Measurements from ENCODE around the gene PIGT. TPM values are rescaled to one million over a fixed set of nuclear protein-coding genes. Genes with fewer than 3 reads are reported as not detected.
A peak's percentile ranks its signal among the peaks of the same experiment; 100 is the strongest.
"Not testable (repeated sequence)": the region's sequence is repeated elsewhere in the genome, so short reads cannot be mapped to it uniquely, and the experiment has no call there.

The PIGT gene
- total and polyA plus RNA-seq, 4 experiments from 2014 or later: 81.9 to 92.2 (median 85.1) TPM

GRCh38 chr20:45469336-45470261 is 53.7 kb downstream of the PIGT start, which contains the start of gene WFDC2:
Gene WFDC2 (plus strand): TSS chr20:45469753. CDS start chr20:45469782, 29 bp downstream.
- H3K9me3 ChIP-seq (ENCODE audit: control insufficient read depth in 1 of 2, low read length in 2 of 2): no peaks in the 10 kb centered on the region
- peaks cover 31% of the 10 kb centered on the region for H3K27me3 ChIP-seq (ENCODE audit: insufficient read depth, low read length)
- ChIA-PET POLR2A (ENCODE audit: partially characterized antibody) (no interaction called here), CTCF (ENCODE audit: partially characterized antibody) (no interaction called here)
- intact Hi-C loops (cut with micrococcal nuclease): no loop called here
- no peak within 1 kb of the TSS for H3K27ac ChIP-seq (ENCODE audit: low read depth, low read length)
- Mint-ChIP-seq H3K9me3 (no peaks in the 10 kb centered on the region), H3K36me3 (no peaks in the 10 kb centered on the region), H3K27ac (no peak within 1 kb of the TSS), H3K4me3 (peak within 1 kb of the TSS; percentile 28 to 74 (median 66)), H3K4me1 (peaks cover 0 to 7% (median 3%) of the 10 kb centered on the region in 4 donors), H3K27me3 (peaks cover 45 to 56% of the 10 kb centered on the region in 2 donors)
- DNase-seq: no peak
- peak within 1 kb of the TSS in 1 of 2 donors; percentile 13 for H3K4me3 ChIP-seq (ENCODE audit: low read length in 2 of 2)
- peaks cover 13% of the 10 kb centered on the region for H3K4me1 ChIP-seq (ENCODE audit: insufficient read depth, low read length)
- no peaks in the 10 kb centered on the region for H3K36me3 ChIP-seq (ENCODE audit: insufficient read depth, low read length)

GRCh38 chr20:45470262-45470931 is 54.5 kb downstream of the PIGT start:
- no peaks in the 10 kb centered on the region for H3K9me3 Mint-ChIP-seq
- DNase-seq: no peak
- CTCF ChIA-PET (ENCODE audit: partially characterized antibody): no interaction called here

GRCh38 chr20:45470937-45471336 is 55.0 kb downstream of the PIGT start:
- H3K9me3 Mint-ChIP-seq: no peaks in the 10 kb centered on the region
- peaks cover 44 to 54% of the 10 kb centered on the region in 2 donors for H3K27me3 Mint-ChIP-seq
- ChIA-PET POLR2A (ENCODE audit: partially characterized antibody) (no interaction called here), CTCF (ENCODE audit: partially characterized antibody) (no interaction called here)
- intact Hi-C loops (cut with micrococcal nuclease): no loop called here
- no peak overlapping the region for H3K27ac Mint-ChIP-seq
- Histone ChIP-seq H3K4me3 (ENCODE audit: low read length in 2 of 2) (no peak overlapping the region), H3K9me3 (ENCODE audit: control insufficient read depth in 1 of 2, low read length in 2 of 2) (no peaks in the 10 kb centered on the region), H3K27me3 (ENCODE audit: insufficient read depth, low read length) (peaks cover 31% of the 10 kb centered on the region), H3K27ac (ENCODE audit: low read depth, low read length) (no peak overlapping the region), H3K36me3 (ENCODE audit: insufficient read depth, low read length) (no peaks in the 10 kb centered on the region), H3K4me1 (ENCODE audit: insufficient read depth, low read length) (peaks cover 13% of the 10 kb centered on the region)
- no peaks in the 10 kb centered on the region for H3K36me3 Mint-ChIP-seq
- no peak for DNase-seq
- H3K4me1 Mint-ChIP-seq: peaks cover 0 to 7% (median 3%) of the 10 kb centered on the region in 4 donors
- H3K4me3 Mint-ChIP-seq: peak overlapping the region; percentile 27 to 74 (median 58)

More at GRCh38 chr20:45470262-45470931, 54.5 kb downstream of the PIGT start:
- Mint-ChIP-seq H3K36me3 (no peaks in the 10 kb centered on the region), H3K27me3 (peaks cover 45 to 55% of the 10 kb centered on the region in 2 donors), H3K27ac (no peak overlapping the region), H3K4me1 (peaks cover 0 to 7% (median 3%) of the 10 kb centered on the region in 4 donors), H3K4me3 (peak overlapping the region; percentile 47 to 74 (median 66))
- H3K27me3 ChIP-seq (ENCODE audit: insufficient read depth, low read length): peaks cover 31% of the 10 kb centered on the region
- H3K27ac ChIP-seq (ENCODE audit: low read depth, low read length): no peak overlapping the region
- H3K4me1 ChIP-seq (ENCODE audit: insufficient read depth, low read length): peaks cover 13% of the 10 kb centered on the region
- H3K4me3 ChIP-seq (ENCODE audit: low read length in 2 of 2): peak overlapping the region in 1 of 2 donors; percentile 13
- intact Hi-C loops (cut with micrococcal nuclease): no loop called here
- H3K9me3 ChIP-seq (ENCODE audit: control insufficient read depth in 1 of 2, low read length in 2 of 2): no peaks in the 10 kb centered on the region
- POLR2A ChIA-PET (ENCODE audit: partially characterized antibody): no interaction called here
- no peaks in the 10 kb centered on the region for H3K36me3 ChIP-seq (ENCODE audit: insufficient read depth, low read length)

GRCh38 chr20:45472286-45472685 is 56.3 kb downstream of the PIGT start:
- H3K27me3 Mint-ChIP-seq: peaks cover 40 to 49% of the 10 kb centered on the region in 2 donors
- CTCF ChIA-PET (ENCODE audit: partially characterized antibody); intact Hi-C loops (cut with micrococcal nuclease); H3K9me3 Mint-ChIP-seq; H3K4me1 Mint-ChIP-seq; H3K27ac ChIP-seq (ENCODE audit: low read depth, low read length); H3K4me3 ChIP-seq (ENCODE audit: low read length in 2 of 2); POLR2A ChIA-PET (ENCODE audit: partially characterized antibody); H3K36me3 Mint-ChIP-seq; H3K9me3 ChIP-seq (ENCODE audit: control insufficient read depth in 1 of 2, low read length in 2 of 2); H3K27ac Mint-ChIP-seq; DNase-seq; H3K36me3 ChIP-seq (ENCODE audit: insufficient read depth, low read length): not testable (repeated sequence)
- peaks cover 31% of the 10 kb centered on the region for H3K27me3 ChIP-seq (ENCODE audit: insufficient read depth, low read length)
- peaks cover 13% of the 10 kb centered on the region for H3K4me1 ChIP-seq (ENCODE audit: insufficient read depth, low read length)
- peak overlapping the region in 1 of 8 donors; percentile 20 for H3K4me3 Mint-ChIP-seq

Small RNA genes lying within 50 kb of the gene (microRNA-seq; reads per million reads assigned to microRNA genes)
- not detected for gene MIR6812 (ENCODE audit: borderline microRNAs expressed, borderline number of aligned reads, borderline replicate concordance)

Other genes starting within 250 kb of the PIGT start
- not detected for gene PI3, start 241.2 kb upstream of the PIGT start, total RNA-seq
- gene PI3, start 241.2 kb upstream of the PIGT start, polyA plus RNA-seq: not detected
- gene SEMG1, start 209.1 kb upstream of the PIGT start, total RNA-seq: not detected
- gene SEMG1, start 209.1 kb upstream of the PIGT start, polyA plus RNA-seq: not detected
- not detected for gene SEMG2, start 194.8 kb upstream of the PIGT start, total RNA-seq
- not detected for gene SEMG2, start 194.8 kb upstream of the PIGT start, polyA plus RNA-seq
- not detected for gene SLPI, start 161.6 kb upstream of the PIGT start, total RNA-seq
- not detected for gene SLPI, start 161.6 kb upstream of the PIGT start, polyA plus RNA-seq
- gene RBPJL, start 109.3 kb upstream of the PIGT start, total RNA-seq: not detected
- gene RBPJL, start 109.3 kb upstream of the PIGT start, polyA plus RNA-seq: not detected
- not detected for gene MATN4, start 107.8 kb upstream of the PIGT start, total RNA-seq
- gene MATN4, start 107.8 kb upstream of the PIGT start, polyA plus RNA-seq: not detected
- gene SDC4, start 67.7 kb upstream of the PIGT start, total RNA-seq: 1 to 10 TPM; 3.8 to 3.9 TPM
- 1 to 10 TPM; 1.2 to 2.3 TPM for gene SDC4, start 67.7 kb upstream of the PIGT start, polyA plus RNA-seq
- gene SYS1, start 53.0 kb upstream of the PIGT start, total RNA-seq: 10 to 100 TPM; 56.4 to 56.6 TPM
- gene SYS1, start 53.0 kb upstream of the PIGT start, polyA plus RNA-seq: 10 to 100 TPM; 24.7 to 30.2 TPM
- gene TP53TG5, start 37.8 kb upstream of the PIGT start, total RNA-seq: under 1 TPM in 1 of 2 experiments, not detected in 1; 0.36 TPM
- gene TP53TG5, start 37.8 kb upstream of the PIGT start, polyA plus RNA-seq: under 1 TPM; 0.11 to 0.24 TPM
- gene DBNDD2, start 7.9 kb upstream of the PIGT start, total RNA-seq: 10 to 100 TPM; 17.8 to 18.4 TPM
- gene DBNDD2, start 7.9 kb upstream of the PIGT start, polyA plus RNA-seq: 10 to 100 TPM; 12.9 to 15.4 TPM
- gene WFDC2, start 53.6 kb downstream of the PIGT start, total RNA-seq: 1 to 10 TPM in 1 of 2 experiments, under 1 TPM in 1; 0.73 to 1.6 TPM
- gene WFDC2, start 53.6 kb downstream of the PIGT start, polyA plus RNA-seq: not detected
- not detected for gene SPINT3, start 99.5 kb downstream of the PIGT start, total RNA-seq
- not detected for gene SPINT3, start 99.5 kb downstream of the PIGT start, polyA plus RNA-seq
- gene WFDC6, start 123.3 kb downstream of the PIGT start, total RNA-seq: not detected
- gene WFDC6, start 123.3 kb downstream of the PIGT start, polyA plus RNA-seq: not detected
- gene EPPIN, start 131.3 kb downstream of the PIGT start, total RNA-seq: not detected
- gene EPPIN, start 131.3 kb downstream of the PIGT start, polyA plus RNA-seq: not detected
- not detected for gene WFDC8, start 163.1 kb downstream of the PIGT start, total RNA-seq
- not detected for gene WFDC8, start 163.1 kb downstream of the PIGT start, polyA plus RNA-seq
- not detected for gene WFDC10A, start 213.6 kb downstream of the PIGT start, total RNA-seq
- gene WFDC10A, start 213.6 kb downstream of the PIGT start, polyA plus RNA-seq: not detected
- not detected for gene WFDC9, start 215.1 kb downstream of the PIGT start, total RNA-seq
- not detected for gene WFDC9, start 215.1 kb downstream of the PIGT start, polyA plus RNA-seq